GM12874 (cell line): ENCODE measurements around the gene MECR.

Source experiments
- CTCF ChIP-seq: IDR thresholded peaks from 2 replicates; pipeline ENCODE4 v1.5.1; 2011; ENCODE audit warnings: low read depth, mild to moderate bottlenecking, control low read depth, low read length, moderate library complexity; ENCODE audit not compliant: insufficient read depth

The MECR gene

GRCh38 chr1:29270929-29271521, 40.3 kb upstream of the MECR start:
- TF ChIP-seq CTCF, result no peak

- TF ChIP-seq CTCF, result no peak
Observed at GRCh38 chr1:29269382-29269781, 38.6 kb upstream of the MECR start.

GRCh38 chr1:29267321-29268070, 36.8 kb upstream of the MECR start:
- TF ChIP-seq CTCF, result no peak

- no peak for TF ChIP-seq CTCF
Observed at GRCh38 chr1:29266912-29267311, 36.2 kb upstream of the MECR start.

- TF ChIP-seq CTCF, result no peak
Observed at GRCh38 chr1:29264773-29265389, 34.1 kb upstream of the MECR start.

- no peak for TF ChIP-seq CTCF
Observed at GRCh38 chr1:29260531-29260930, 29.8 kb upstream of the MECR start.

- no peak for TF ChIP-seq CTCF
Observed at GRCh38 chr1:29259802-29260441, 29.2 kb upstream of the MECR start.
